Activated B cell treated with CpG ODN at 0.5 μM for 24 hours (primary cell): ENCODE measurements around the gene ABL1. TPM values are rescaled to one million over a fixed set of nuclear protein-coding genes. Genes with fewer than 3 reads are reported as not detected.
A peak's percentile ranks its signal among the peaks of the same experiment; 100 is the strongest.

ENCODE experiments used
- ATAC-seq: fragments of 200-7000 bp; cut with Tn5 transposase; one replicate; pipeline ENCODE4 v1.10.0; 2021; ENCODE audit warnings: low read depth, mild to moderate bottlenecking, moderate library complexity
- CTCF ChIA-PET: fragments of 350-600 bp; sonication (Branson Sonifier 250); formaldehyde crosslinking; loops from one replicate; lab custom pipeline; 2021; ENCODE audit warnings: antibody characterized with exemption; lab: Charles Lee
- POLR2A ChIA-PET: fragments of 350-600 bp; sonication (Branson Sonifier 250); formaldehyde crosslinking; loops from one replicate; lab custom pipeline; 2021; ENCODE audit warnings: antibody characterized with exemption; lab: Charles Lee
- DNase-seq: peaks from one replicate; pipeline ENCODE4 v3.0.0; 2022
- H3K27ac Mint-ChIP-seq: one replicate; pipeline ENCODE4 v1.8.0; 2020; ENCODE audit warnings: mixed read lengths
- H3K27me3 Mint-ChIP-seq: one replicate; pipeline ENCODE4 v1.8.0; 2021; ENCODE audit warnings: mixed read lengths
- H3K36me3 Mint-ChIP-seq: one replicate; pipeline ENCODE4 v1.8.0; 2021; ENCODE audit warnings: low read depth, mixed read lengths
- H3K4me1 Mint-ChIP-seq: one replicate; pipeline ENCODE4 v1.8.0; 2021; ENCODE audit warnings: mixed read lengths
- H3K4me3 Mint-ChIP-seq: one replicate; pipeline ENCODE4 v1.8.0; 2020; ENCODE audit warnings: mild to moderate bottlenecking, mixed read lengths
- H3K9me3 Mint-ChIP-seq: one replicate; pipeline ENCODE4 v1.8.0; 2020; ENCODE audit warnings: mixed read lengths
- intact Hi-C: fragments of 100-400 bp; cut with micrococcal nuclease; formaldehyde crosslinking; loops from one replicate; pipeline ENCODE4 v1.15.1; 2024
- total RNA-seq: library from RNA; stranded (reverse); gene quantifications from 2 replicates; pipeline ENCODE4 v1.2.3, GENCODE V29; 2022
- TF ChIP-seq, protein P1 (sequence below): fragments of 200-600 bp; IDR thresholded peaks from one replicate; pipeline ENCODE4 v1.8.0; 2022; ENCODE audit warnings: antibody characterized with exemption, mild to moderate bottlenecking

ABL1 gene
- total RNA-seq, 1 donor from 2014 or later, result 41.6 TPM

DNA sequence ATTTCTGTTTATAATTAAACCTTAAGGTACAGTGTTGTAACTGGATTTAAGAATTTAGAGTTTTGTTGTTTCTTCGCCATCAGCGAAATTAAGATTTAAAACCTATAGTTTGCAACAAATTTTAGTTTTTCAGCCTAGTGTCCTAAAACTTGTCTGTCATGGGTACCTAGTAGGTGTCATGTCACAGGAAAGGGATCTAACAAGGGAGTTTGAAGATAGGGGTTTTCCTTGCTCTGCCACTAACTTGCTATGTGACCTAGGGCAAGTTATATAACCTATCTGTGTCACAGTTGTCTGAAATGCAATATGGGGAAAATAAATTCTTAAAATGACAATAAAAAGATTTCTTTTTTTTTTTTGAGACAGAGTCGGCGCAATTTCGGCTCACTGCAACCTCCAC lies 9.2 kb upstream of the ABL1 start:
- no peak for ATAC-seq
- POLR2A ChIA-PET, result no interaction called here
- intact Hi-C loops, result no loop called here
- H3K36me3 Mint-ChIP-seq, result peaks cover 7% of the 10 kb centered on the region
- TF ChIP-seq, protein P1, sequence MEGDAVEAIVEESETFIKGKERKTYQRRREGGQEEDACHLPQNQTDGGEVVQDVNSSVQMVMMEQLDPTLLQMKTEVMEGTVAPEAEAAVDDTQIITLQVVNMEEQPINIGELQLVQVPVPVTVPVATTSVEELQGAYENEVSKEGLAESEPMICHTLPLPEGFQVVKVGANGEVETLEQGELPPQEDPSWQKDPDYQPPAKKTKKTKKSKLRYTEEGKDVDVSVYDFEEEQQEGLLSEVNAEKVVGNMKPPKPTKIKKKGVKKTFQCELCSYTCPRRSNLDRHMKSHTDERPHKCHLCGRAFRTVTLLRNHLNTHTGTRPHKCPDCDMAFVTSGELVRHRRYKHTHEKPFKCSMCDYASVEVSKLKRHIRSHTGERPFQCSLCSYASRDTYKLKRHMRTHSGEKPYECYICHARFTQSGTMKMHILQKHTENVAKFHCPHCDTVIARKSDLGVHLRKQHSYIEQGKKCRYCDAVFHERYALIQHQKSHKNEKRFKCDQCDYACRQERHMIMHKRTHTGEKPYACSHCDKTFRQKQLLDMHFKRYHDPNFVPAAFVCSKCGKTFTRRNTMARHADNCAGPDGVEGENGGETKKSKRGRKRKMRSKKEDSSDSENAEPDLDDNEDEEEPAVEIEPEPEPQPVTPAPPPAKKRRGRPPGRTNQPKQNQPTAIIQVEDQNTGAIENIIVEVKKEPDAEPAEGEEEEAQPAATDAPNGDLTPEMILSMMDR, result no peak
- H3K4me1 Mint-ChIP-seq, result peaks cover 2% of the 10 kb centered on the region
- H3K27me3 Mint-ChIP-seq, result no peaks in the 10 kb centered on the region
- CTCF ChIA-PET, result no interaction called here
- H3K4me3 Mint-ChIP-seq, result no peak overlapping the region
- peaks cover 6% of the 10 kb centered on the region for H3K9me3 Mint-ChIP-seq
- DNase-seq, result no peak
- H3K27ac Mint-ChIP-seq, result no peak overlapping the region

- POLR2A ChIA-PET, result no interaction called here
- intact Hi-C loops, result no loop called here
- H3K4me3 Mint-ChIP-seq, result no peak overlapping the region
- peaks cover 7% of the 10 kb centered on the region for H3K36me3 Mint-ChIP-seq
- H3K27ac Mint-ChIP-seq, result no peak overlapping the region
- DNase-seq, result no peak
- H3K9me3 Mint-ChIP-seq, result peaks cover 6% of the 10 kb centered on the region
- no peaks in the 10 kb centered on the region for H3K27me3 Mint-ChIP-seq
- no peak for ATAC-seq
- peaks cover 13% of the 10 kb centered on the region for H3K4me1 Mint-ChIP-seq
- CTCF ChIA-PET, result no interaction called here
- TF ChIP-seq, protein P1, result no peak
These were observed 5.3 kb upstream of the ABL1 start for GRCh38 chr9:130829762-130830161.

DNA sequence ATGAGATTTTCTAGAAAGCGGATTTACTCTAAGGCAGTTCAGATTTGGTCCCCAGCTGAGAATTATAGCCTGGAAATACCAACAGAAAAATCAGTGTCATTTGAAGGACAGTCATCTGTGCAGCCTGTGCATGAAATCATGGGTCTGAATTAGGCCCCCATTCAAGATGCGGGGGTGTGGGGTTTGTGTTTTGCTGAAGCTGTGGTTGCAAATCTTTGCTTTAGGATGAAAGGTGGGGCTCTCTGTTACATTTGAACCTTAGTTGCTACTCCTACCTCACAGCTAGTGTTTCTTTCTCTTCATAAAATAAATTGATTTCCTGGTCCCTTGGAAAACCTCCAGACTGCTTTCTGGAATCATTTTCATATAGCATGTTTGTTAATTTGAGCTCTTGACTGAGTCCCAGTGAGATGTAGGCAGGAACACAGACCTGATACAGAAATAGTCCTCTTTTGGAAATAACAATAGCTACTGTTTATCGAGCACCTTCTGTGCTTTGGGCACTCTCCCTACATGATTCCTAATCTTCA lies 4.8 kb upstream of the ABL1 start:
- ChIA-PET CTCF (interaction anchor here (1.2 kb wide), 1 partner anchor 58 kb away, joined by 3 read pairs; no protein-coding TSS in a partner anchor), POLR2A (no interaction called here)
- no peak overlapping the region for H3K4me3 Mint-ChIP-seq
- ATAC-seq, result no peak
- no peak for DNase-seq
- no peaks in the 10 kb centered on the region for H3K27me3 Mint-ChIP-seq
- TF ChIP-seq, protein P1, result no peak
- H3K36me3 Mint-ChIP-seq, result peaks cover 7% of the 10 kb centered on the region
- intact Hi-C loops, result no loop called here
- H3K4me1 Mint-ChIP-seq, result peaks cover 13% of the 10 kb centered on the region
- no peak overlapping the region for H3K27ac Mint-ChIP-seq
- peaks cover 6% of the 10 kb centered on the region for H3K9me3 Mint-ChIP-seq

DNA sequence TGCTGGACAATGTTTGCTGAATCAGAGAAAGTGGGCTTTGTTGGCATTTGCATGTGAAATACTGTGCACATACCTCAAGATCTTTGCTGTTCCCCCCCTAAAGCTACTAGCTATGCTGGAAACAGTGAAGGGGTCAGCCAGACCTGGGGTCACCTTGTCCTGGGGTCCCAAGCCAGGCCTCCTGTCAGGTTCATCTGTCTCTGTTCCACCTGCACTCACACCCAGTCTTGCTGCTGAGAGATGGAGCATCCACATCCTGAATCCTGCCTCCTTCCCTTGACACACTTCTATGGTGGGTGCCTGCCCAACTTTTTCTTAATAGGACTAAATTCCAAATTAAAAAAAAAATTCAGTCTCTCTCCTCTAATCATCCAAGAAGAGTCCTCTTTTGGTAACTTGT lies 4.0 kb upstream of the ABL1 start:
- H3K27me3 Mint-ChIP-seq, result no peaks in the 10 kb centered on the region
- TF ChIP-seq, protein P1, result no peak
- CTCF ChIA-PET, result interaction anchor here (1.2 kb wide), 1 partner anchor 59 kb away, joined by 3 read pairs; no protein-coding TSS in a partner anchor
- DNase-seq, result no peak
- H3K4me3 Mint-ChIP-seq, result no peak overlapping the region
- H3K9me3 Mint-ChIP-seq, result peaks cover 6% of the 10 kb centered on the region
- no peak for ATAC-seq
- peaks cover 18% of the 10 kb centered on the region for H3K4me1 Mint-ChIP-seq
- no peak overlapping the region for H3K27ac Mint-ChIP-seq
- POLR2A ChIA-PET, result no interaction called here
- H3K36me3 Mint-ChIP-seq, result peaks cover 9% of the 10 kb centered on the region
- intact Hi-C loops, result no loop called here

- ChIA-PET CTCF (no interaction called here), POLR2A (no interaction called here)
- Mint-ChIP-seq H3K27ac (no peak overlapping the region), H3K36me3 (peaks cover 9% of the 10 kb centered on the region), H3K4me3 (peak overlapping the region; percentile 89), H3K9me3 (peaks cover 5% of the 10 kb centered on the region), H3K27me3 (no peaks in the 10 kb centered on the region), H3K4me1 (peaks cover 31% of the 10 kb centered on the region)
- intact Hi-C loops, result no loop called here
- DNase-seq, result no peak
- TF ChIP-seq, protein P1, result no peak
- ATAC-seq, result no peak
These were observed 1.7 kb upstream of the ABL1 start for GRCh38 chr9:130833031-130833990.
